Measurements from ENCODE around the gene SCG3.

SCG3 gene

DNA sequence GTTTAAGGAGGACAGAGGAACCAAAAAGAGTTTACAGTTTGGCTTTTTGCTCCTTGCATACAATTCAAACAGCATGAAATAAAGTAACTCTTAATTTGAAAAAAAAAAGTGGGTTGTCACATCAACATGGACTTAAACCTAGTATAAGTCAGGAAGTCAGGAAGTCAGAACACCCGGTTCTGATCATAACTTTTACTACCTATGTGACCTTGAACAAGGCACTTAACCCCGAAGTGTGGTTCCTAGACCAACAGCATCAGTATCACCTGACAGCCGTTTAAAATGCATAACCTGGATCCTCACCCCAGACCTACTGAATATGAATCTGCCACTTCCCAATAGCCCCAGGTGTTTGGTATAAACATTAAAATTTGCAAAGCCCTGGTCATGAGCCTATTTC lies 37.4 kb downstream of the SCG3 start:
- H2AK5ac ChIP-seq (ENCODE audit: low read length, severe bottlenecking) = no peak overlapping the region
- no peak overlapping the region for H3K9ac ChIP-seq (ENCODE audit: low read length)
- no peak overlapping the region for H3K18ac ChIP-seq (ENCODE audit: low read depth in 1 of 2, low read length in 2 of 2)
- no peaks in the 10 kb centered on the region for H3K79me1 ChIP-seq (replicated peaks; ENCODE audit: low read length, poor library complexity, severe bottlenecking)
- H3K14ac ChIP-seq (ENCODE audit: low read length in 2 of 2) = no peak overlapping the region
- H3K4ac ChIP-seq (ENCODE audit: low read depth in 1 of 2, low read length in 2 of 2) = no peak overlapping the region
- H2AFZ ChIP-seq (ENCODE audit: low read depth, low read length) = no peak overlapping the region
- no peaks in the 10 kb centered on the region for H3K9me3 ChIP-seq (ENCODE audit: control insufficient read depth, low read length)
- DNase-seq = no peak
- H2BK5ac ChIP-seq (ENCODE audit: low read depth, low read length, poor library complexity, severe bottlenecking) = no peak overlapping the region
- no peaks in the 10 kb centered on the region for H3K4me1 ChIP-seq (ENCODE audit: control insufficient read depth, insufficient read depth, low read depth, low read length)
- H3K36me3 ChIP-seq (ENCODE audit: control insufficient read depth in 1 of 2, insufficient read depth in 2 of 2, low read depth in 1 of 2, low read length in 2 of 2) = peaks cover 0 to 4% of the 10 kb centered on the region in 2 experiments
- no peak overlapping the region for H4K8ac ChIP-seq (ENCODE audit: low read length)
- no peak overlapping the region for H4K91ac ChIP-seq (ENCODE audit: low read length)
- H3K23ac ChIP-seq (ENCODE audit: low read length in 2 of 2) = no peak overlapping the region
- no peak overlapping the region for H3K4me3 ChIP-seq (ENCODE audit: insufficient read depth in 1 of 2, low read depth in 1 of 2, low read length in 2 of 2)
- 82% methylated on average over 3 of the region's 3 CpGs for WGBS
- no peak overlapping the region for H2BK12ac ChIP-seq (ENCODE audit: low read length in 2 of 2)
- H2BK15ac ChIP-seq (ENCODE audit: low read depth, poor library complexity, severe bottlenecking) = no peak overlapping the region
- H2BK120ac ChIP-seq (ENCODE audit: low read depth, low read length) = no peak overlapping the region
- H3K27me3 ChIP-seq (ENCODE audit: control insufficient read depth in 1 of 2, insufficient read depth in 1 of 2, low read length in 2 of 2) = peaks cover 0 to 16% of the 10 kb centered on the region in 2 experiments
- H3K4me2 ChIP-seq (ENCODE audit: low read length, poor library complexity, severe bottlenecking) = no peak overlapping the region
- no peak overlapping the region for H3K27ac ChIP-seq (ENCODE audit: low read length, poor library complexity, severe bottlenecking)

DNA sequence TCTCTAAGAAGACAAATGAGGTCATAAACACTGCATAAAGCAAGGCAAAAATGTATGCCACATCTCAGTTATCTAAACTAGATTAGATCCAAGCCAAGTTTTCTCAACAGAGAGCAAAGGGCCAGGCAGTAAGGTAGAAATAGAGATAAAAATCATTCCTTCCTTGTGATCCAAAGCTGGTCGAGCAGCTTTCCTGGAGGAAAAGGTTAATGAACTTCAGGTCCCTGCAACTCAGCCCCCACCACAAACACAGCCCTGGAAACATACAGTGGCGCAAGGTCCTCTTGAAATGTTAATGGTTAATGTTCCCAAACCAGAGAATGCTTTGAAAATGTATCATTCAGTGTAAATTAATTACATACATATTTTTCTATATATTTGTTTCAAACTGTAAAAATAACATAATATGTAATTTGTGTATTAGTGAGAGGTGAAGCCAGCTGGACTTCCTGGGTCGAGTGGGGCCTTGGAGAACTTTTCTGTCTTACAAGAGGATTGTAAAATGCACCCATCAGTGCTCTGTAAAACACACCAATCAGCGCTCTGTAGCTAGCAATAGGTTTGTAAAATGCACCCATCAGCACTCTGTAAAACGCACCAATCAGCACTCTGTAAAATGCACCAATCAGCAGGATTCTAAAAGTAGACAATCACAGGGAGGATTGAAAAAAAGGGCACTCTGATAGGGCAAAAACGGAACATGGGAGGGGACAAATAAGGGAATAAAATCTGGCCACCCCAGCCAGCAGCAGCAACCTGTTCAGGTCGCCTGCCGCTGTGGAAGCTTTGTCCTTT lies 39.1 kb downstream of the SCG3 start:
- H3K9me3 ChIP-seq (ENCODE audit: control insufficient read depth, low read length) = no peaks in the 10 kb centered on the region
- no peak overlapping the region for H4K91ac ChIP-seq (ENCODE audit: low read length)
- WGBS = 75% methylated on average over 6 of the region's 8 CpGs
- H2BK120ac ChIP-seq (ENCODE audit: low read depth, low read length) = no peak overlapping the region
- no peak overlapping the region for H3K18ac ChIP-seq (ENCODE audit: low read depth in 1 of 2, low read length in 2 of 2)
- no peak overlapping the region for H4K8ac ChIP-seq (ENCODE audit: low read length)
- peaks cover 0 to 3% of the 10 kb centered on the region in 2 experiments for H3K27me3 ChIP-seq (ENCODE audit: control insufficient read depth in 1 of 2, insufficient read depth in 1 of 2, low read length in 2 of 2)
- no peak for DNase-seq
- H2BK5ac ChIP-seq (ENCODE audit: low read depth, low read length, poor library complexity, severe bottlenecking) = no peak overlapping the region
- no peak overlapping the region for H3K9ac ChIP-seq (ENCODE audit: low read length)
- no peak overlapping the region for H2AK5ac ChIP-seq (ENCODE audit: low read length, severe bottlenecking)
- no peak overlapping the region for H3K14ac ChIP-seq (ENCODE audit: low read length in 2 of 2)
- no peak overlapping the region for H3K23ac ChIP-seq (ENCODE audit: low read length in 2 of 2)
- no peaks in the 10 kb centered on the region for H3K79me1 ChIP-seq (replicated peaks; ENCODE audit: low read length, poor library complexity, severe bottlenecking)
- no peak overlapping the region for H2BK15ac ChIP-seq (ENCODE audit: low read depth, poor library complexity, severe bottlenecking)
- no peak overlapping the region for H3K4me3 ChIP-seq (ENCODE audit: insufficient read depth in 1 of 2, low read depth in 1 of 2, low read length in 2 of 2)
- no peak overlapping the region for H3K4me2 ChIP-seq (ENCODE audit: low read length, poor library complexity, severe bottlenecking)
- no peak overlapping the region for H3K4ac ChIP-seq (ENCODE audit: low read depth in 1 of 2, low read length in 2 of 2)
- H2BK12ac ChIP-seq (ENCODE audit: low read length in 2 of 2) = no peak overlapping the region
- H3K27ac ChIP-seq (ENCODE audit: low read length, poor library complexity, severe bottlenecking) = no peak overlapping the region
- peaks cover 0 to 4% of the 10 kb centered on the region in 2 experiments for H3K36me3 ChIP-seq (ENCODE audit: control insufficient read depth in 1 of 2, insufficient read depth in 2 of 2, low read depth in 1 of 2, low read length in 2 of 2)
- no peaks in the 10 kb centered on the region for H3K4me1 ChIP-seq (ENCODE audit: control insufficient read depth, insufficient read depth, low read depth, low read length)
- no peak overlapping the region for H2AFZ ChIP-seq (ENCODE audit: low read depth, low read length)

DNA sequence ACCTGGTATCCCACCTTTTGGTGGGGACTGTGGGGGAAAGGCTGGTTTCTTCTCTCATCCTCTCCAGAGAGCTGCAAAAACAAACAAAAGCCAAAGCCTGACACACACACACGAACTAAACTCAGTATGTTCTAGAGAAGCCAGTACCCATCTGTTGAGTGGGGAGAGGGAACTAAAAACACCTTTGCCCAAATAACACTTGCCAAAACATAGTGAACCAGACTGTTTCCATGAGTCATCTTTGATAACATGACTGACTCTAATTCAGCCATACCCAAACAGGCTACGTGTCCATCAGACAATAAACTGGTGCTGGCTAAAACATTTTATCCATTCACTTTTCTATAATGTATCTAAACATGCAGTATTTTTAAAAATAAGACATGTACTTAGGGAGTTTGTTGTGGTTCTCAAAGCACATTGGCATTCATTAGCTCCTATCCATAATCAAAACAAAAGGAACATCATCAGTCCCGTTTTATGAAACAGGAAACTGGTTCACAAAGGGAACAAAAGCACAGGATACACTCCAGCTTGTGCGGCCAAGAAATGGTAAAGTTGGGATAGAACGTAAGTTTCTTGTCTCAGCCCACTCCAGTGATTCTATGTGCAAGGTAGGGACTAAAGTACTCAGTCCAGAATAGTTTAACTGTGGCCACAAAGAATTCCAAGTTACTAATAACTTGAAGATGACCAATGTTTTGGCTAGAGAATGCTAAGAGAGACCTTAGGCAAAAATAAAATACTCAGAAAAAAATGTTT lies 40.1 kb downstream of the SCG3 start:
- H4K91ac ChIP-seq (ENCODE audit: low read length) = no peak overlapping the region
- no peak overlapping the region for H3K4me3 ChIP-seq (ENCODE audit: insufficient read depth in 1 of 2, low read depth in 1 of 2, low read length in 2 of 2)
- H3K9ac ChIP-seq (ENCODE audit: low read length) = no peak overlapping the region
- no peak overlapping the region for H2BK5ac ChIP-seq (ENCODE audit: low read depth, low read length, poor library complexity, severe bottlenecking)
- H3K9me3 ChIP-seq (ENCODE audit: control insufficient read depth, low read length) = no peaks in the 10 kb centered on the region
- H3K14ac ChIP-seq (ENCODE audit: low read length in 2 of 2) = no peak overlapping the region
- no peak overlapping the region for H2BK15ac ChIP-seq (ENCODE audit: low read depth, poor library complexity, severe bottlenecking)
- H3K18ac ChIP-seq (ENCODE audit: low read depth in 1 of 2, low read length in 2 of 2) = no peak overlapping the region
- H2BK12ac ChIP-seq (ENCODE audit: low read length in 2 of 2) = no peak overlapping the region
- H3K4ac ChIP-seq (ENCODE audit: low read depth in 1 of 2, low read length in 2 of 2) = no peak overlapping the region
- 91% methylated on average over 4 of the region's 5 CpGs for WGBS
- no peak overlapping the region for H2BK120ac ChIP-seq (ENCODE audit: low read depth, low read length)
- H2AK5ac ChIP-seq (ENCODE audit: low read length, severe bottlenecking) = no peak overlapping the region
- H3K4me1 ChIP-seq (ENCODE audit: control insufficient read depth, insufficient read depth, low read depth, low read length) = peaks cover 2% of the 10 kb centered on the region
- no peaks in the 10 kb centered on the region for H3K79me1 ChIP-seq (replicated peaks; ENCODE audit: low read length, poor library complexity, severe bottlenecking)
- no peak overlapping the region for H2AFZ ChIP-seq (ENCODE audit: low read depth, low read length)
- H4K8ac ChIP-seq (ENCODE audit: low read length) = no peak overlapping the region
- peaks cover 0 to 3% of the 10 kb centered on the region in 2 experiments for H3K27me3 ChIP-seq (ENCODE audit: control insufficient read depth in 1 of 2, insufficient read depth in 1 of 2, low read length in 2 of 2)
- H3K27ac ChIP-seq (ENCODE audit: low read length, poor library complexity, severe bottlenecking) = no peak overlapping the region
- DNase-seq = no peak
- no peak overlapping the region for H3K23ac ChIP-seq (ENCODE audit: low read length in 2 of 2)
- H3K4me2 ChIP-seq (ENCODE audit: low read length, poor library complexity, severe bottlenecking) = no peak overlapping the region
- peaks cover 0 to 4% of the 10 kb centered on the region in 2 experiments for H3K36me3 ChIP-seq (ENCODE audit: control insufficient read depth in 1 of 2, insufficient read depth in 2 of 2, low read depth in 1 of 2, low read length in 2 of 2)

DNA sequence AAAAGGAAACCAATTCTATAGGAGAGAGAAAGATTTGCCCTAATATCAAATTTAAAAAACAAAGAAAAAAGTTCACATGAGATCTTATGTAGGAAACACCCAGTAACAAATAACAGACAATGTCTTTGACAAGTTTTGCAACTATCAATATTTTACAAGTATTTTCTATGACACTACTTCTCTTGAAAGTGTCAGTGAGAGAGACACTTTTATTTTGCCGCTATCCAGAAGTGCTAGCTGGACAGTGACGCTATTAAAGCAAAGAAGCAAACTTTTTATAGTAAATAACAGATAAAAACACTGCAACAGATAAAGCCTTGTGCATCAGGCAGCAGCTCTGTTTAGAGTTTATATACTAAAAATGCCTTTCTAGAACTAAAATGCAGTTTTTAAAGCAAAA lies 42.9 kb downstream of the SCG3 start:
- Histone ChIP-seq H4K91ac (ENCODE audit: low read length) (no peak overlapping the region), H2BK12ac (ENCODE audit: low read length in 2 of 2) (no peak overlapping the region), H3K4me1 (ENCODE audit: control insufficient read depth, insufficient read depth, low read depth, low read length) (peaks cover 5% of the 10 kb centered on the region), H2BK5ac (ENCODE audit: low read depth, low read length, poor library complexity, severe bottlenecking) (no peak overlapping the region), H3K9me3 (ENCODE audit: control insufficient read depth, low read length) (no peaks in the 10 kb centered on the region), H3K18ac (ENCODE audit: low read depth in 1 of 2, low read length in 2 of 2) (no peak overlapping the region), H3K79me1 (replicated peaks; ENCODE audit: low read length, poor library complexity, severe bottlenecking) (no peaks in the 10 kb centered on the region), H3K4me3 (ENCODE audit: insufficient read depth in 1 of 2, low read depth in 1 of 2, low read length in 2 of 2) (no peak overlapping the region), H2BK15ac (ENCODE audit: low read depth, poor library complexity, severe bottlenecking) (no peak overlapping the region), H3K4me2 (ENCODE audit: low read length, poor library complexity, severe bottlenecking) (no peak overlapping the region), H3K4ac (ENCODE audit: low read depth in 1 of 2, low read length in 2 of 2) (no peak overlapping the region), H2AK5ac (ENCODE audit: low read length, severe bottlenecking) (no peak overlapping the region), H3K27me3 (ENCODE audit: control insufficient read depth in 1 of 2, insufficient read depth in 1 of 2, low read length in 2 of 2) (no peaks in the 10 kb centered on the region), H3K23ac (ENCODE audit: low read length in 2 of 2) (no peak overlapping the region), H3K27ac (ENCODE audit: low read length, poor library complexity, severe bottlenecking) (no peak overlapping the region), H4K8ac (ENCODE audit: low read length) (no peak overlapping the region), H3K36me3 (ENCODE audit: control insufficient read depth in 1 of 2, insufficient read depth in 2 of 2, low read depth in 1 of 2, low read length in 2 of 2) (peaks cover 0 to 4% of the 10 kb centered on the region in 2 experiments), H3K14ac (ENCODE audit: low read length in 2 of 2) (no peak overlapping the region), H2AFZ (ENCODE audit: low read depth, low read length) (no peak overlapping the region), H3K9ac (ENCODE audit: low read length) (no peak overlapping the region), H2BK120ac (ENCODE audit: low read depth, low read length) (no peak overlapping the region)
- peak; percentile 5 for DNase-seq
- whole genome bisulfite sequencing = 40% methylated on average over 1 of the region's 2 CpGs

All from mesenchymal stem cell (in vitro differentiated cells and primary cell).